ENCODE data around the gene VPS37D.
A peak's percentile ranks its signal among the peaks of the same experiment; 100 is the strongest.

The VPS37D gene

DNA sequence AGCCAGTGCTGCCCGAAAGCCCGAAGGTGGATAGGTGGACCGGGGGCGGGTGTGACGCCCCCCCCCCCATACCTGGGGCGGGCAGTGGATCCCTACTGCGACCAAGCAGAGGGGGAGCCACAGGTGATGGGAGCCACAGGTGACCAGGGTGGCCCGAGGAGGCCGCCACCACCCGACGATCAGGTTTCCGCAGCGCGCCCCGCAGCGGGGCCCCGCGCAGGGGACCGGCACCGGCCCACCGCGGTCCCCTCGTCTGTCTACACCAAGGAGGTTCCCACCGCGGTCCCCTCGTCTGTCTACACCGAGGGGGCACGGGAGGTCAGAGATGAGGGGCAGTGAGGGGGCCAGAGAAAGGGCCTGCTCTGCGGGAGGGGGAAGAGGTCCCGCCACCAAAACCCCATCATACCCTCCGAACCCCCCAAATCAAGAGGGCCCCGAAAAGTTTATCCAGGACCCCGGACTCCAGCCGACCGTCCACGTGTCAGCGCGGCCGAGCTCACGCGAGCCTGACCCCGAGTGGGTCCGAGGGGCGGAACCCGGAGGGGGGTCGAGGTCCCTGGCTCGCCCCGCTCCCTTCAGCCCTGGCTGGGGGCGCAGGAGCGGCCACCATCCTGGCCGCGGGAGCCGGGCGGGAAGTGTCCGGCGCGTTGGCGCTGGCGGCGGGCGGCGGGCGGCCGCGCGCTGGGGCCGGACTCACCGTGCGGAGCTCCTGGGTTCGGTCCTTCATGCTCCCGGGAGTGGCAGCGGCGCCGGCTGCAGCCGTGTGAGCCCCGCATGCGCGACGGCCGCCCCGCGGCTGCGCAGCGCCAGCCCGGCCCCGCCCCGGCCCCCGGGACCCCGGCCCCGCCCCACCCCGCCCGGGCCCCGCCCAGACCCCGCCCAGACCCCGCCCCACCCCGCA is 51.5 kb downstream of the VPS37D start, which contains the start of gene STX1A (continued):
- TF ChIP-seq BCL11B (tag by site-specific recombination; IDR thresholded peaks at IDR 0.05; ENCODE audit: low read depth) (peak; percentile 43; the same call in 1 of the 2 replicates), ZNF558 (tag by site-specific recombination; IDR thresholded peaks at IDR 0.05) (no peak), ZNF302 (tag by site-specific recombination; IDR thresholded peaks at IDR 0.05; ENCODE audit: low read depth) (no peak), TCF7L2 (IDR thresholded peaks at IDR 0.05; ENCODE audit: borderline replicate concordance, low read depth, low read length) (no peak), ZBTB8A (tag by site-specific recombination; IDR thresholded peaks at IDR 0.05) (no peak), ZNF146 (tag by site-specific recombination; IDR thresholded peaks at IDR 0.05) (no peak), ZNF561 (tag by site-specific recombination; IDR thresholded peaks at IDR 0.05; ENCODE audit: borderline replicate concordance) (no peak), GLI4 (tag by site-specific recombination; IDR thresholded peaks at IDR 0.05) (no peak), ZIC2 (tag by site-specific recombination; IDR thresholded peaks at IDR 0.05) (peak; percentile 74), ZNF658 (tag by site-specific recombination; IDR thresholded peaks at IDR 0.05) (no peak), MZF1 (tag by site-specific recombination; IDR thresholded peaks at IDR 0.05; ENCODE audit: borderline replicate concordance) (no peak), ZNF366 (tag by site-specific recombination; conservative IDR thresholded peaks at IDR 0.05) (no peak), ZNF10 (tag by site-specific recombination; IDR thresholded peaks at IDR 0.05) (no peak), ZBTB7A (tag by site-specific recombination; IDR thresholded peaks at IDR 0.05; ENCODE audit: low read depth) (no peak), ZNF621 (tag by site-specific recombination; IDR thresholded peaks at IDR 0.05) (no peak), ZBTB21 (tag by site-specific recombination; IDR thresholded peaks at IDR 0.05) (no peak), ZSCAN23 (tag by site-specific recombination; IDR thresholded peaks at IDR 0.05) (no peak), ZNF416 (tag by site-specific recombination; IDR thresholded peaks at IDR 0.05) (no peak), ZNF529 (tag by site-specific recombination; IDR thresholded peaks at IDR 0.05; ENCODE audit: insufficient replicate concordance) (no peak)
- TF ChIP-seq, protein P1, sequence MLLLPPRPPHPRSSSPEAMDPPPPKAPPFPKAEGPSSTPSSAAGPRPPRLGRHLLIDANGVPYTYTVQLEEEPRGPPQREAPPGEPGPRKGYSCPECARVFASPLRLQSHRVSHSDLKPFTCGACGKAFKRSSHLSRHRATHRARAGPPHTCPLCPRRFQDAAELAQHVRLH (tag by site-specific recombination; IDR thresholded peaks at IDR 0.05) = no peak
- TF ChIP-seq, protein P2, sequence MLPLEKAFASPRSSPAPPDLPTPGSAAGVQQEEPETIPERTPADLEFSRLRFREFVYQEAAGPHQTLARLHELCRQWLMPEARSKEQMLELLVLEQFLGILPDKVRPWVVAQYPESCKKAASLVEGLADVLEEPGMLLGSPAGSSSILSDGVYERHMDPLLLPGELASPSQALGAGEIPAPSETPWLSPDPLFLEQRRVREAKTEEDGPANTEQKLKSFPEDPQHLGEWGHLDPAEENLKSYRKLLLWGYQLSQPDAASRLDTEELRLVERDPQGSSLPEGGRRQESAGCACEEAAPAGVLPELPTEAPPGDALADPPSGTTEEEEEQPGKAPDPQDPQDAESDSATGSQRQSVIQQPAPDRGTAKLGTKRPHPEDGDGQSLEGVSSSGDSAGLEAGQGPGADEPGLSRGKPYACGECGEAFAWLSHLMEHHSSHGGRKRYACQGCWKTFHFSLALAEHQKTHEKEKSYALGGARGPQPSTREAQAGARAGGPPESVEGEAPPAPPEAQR (tag by site-specific recombination; IDR thresholded peaks at IDR 0.05) = no peak
- TF ChIP-seq, protein P3, sequence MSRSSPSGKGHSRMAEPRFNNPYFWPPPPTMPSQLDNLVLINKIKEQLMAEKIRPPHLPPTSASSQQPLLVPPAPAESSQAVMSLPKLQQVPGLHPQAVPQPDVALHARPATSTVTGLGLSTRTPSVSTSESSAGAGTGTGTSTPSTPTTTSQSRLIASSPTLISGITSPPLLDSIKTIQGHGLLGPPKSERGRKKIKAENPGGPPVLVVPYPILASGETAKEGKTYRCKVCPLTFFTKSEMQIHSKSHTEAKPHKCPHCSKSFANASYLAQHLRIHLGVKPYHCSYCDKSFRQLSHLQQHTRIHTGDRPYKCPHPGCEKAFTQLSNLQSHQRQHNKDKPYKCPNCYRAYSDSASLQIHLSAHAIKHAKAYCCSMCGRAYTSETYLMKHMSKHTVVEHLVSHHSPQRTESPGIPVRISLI (tag by site-specific recombination; IDR thresholded peaks at IDR 0.05) = no peak
- TF ChIP-seq, protein P4, sequence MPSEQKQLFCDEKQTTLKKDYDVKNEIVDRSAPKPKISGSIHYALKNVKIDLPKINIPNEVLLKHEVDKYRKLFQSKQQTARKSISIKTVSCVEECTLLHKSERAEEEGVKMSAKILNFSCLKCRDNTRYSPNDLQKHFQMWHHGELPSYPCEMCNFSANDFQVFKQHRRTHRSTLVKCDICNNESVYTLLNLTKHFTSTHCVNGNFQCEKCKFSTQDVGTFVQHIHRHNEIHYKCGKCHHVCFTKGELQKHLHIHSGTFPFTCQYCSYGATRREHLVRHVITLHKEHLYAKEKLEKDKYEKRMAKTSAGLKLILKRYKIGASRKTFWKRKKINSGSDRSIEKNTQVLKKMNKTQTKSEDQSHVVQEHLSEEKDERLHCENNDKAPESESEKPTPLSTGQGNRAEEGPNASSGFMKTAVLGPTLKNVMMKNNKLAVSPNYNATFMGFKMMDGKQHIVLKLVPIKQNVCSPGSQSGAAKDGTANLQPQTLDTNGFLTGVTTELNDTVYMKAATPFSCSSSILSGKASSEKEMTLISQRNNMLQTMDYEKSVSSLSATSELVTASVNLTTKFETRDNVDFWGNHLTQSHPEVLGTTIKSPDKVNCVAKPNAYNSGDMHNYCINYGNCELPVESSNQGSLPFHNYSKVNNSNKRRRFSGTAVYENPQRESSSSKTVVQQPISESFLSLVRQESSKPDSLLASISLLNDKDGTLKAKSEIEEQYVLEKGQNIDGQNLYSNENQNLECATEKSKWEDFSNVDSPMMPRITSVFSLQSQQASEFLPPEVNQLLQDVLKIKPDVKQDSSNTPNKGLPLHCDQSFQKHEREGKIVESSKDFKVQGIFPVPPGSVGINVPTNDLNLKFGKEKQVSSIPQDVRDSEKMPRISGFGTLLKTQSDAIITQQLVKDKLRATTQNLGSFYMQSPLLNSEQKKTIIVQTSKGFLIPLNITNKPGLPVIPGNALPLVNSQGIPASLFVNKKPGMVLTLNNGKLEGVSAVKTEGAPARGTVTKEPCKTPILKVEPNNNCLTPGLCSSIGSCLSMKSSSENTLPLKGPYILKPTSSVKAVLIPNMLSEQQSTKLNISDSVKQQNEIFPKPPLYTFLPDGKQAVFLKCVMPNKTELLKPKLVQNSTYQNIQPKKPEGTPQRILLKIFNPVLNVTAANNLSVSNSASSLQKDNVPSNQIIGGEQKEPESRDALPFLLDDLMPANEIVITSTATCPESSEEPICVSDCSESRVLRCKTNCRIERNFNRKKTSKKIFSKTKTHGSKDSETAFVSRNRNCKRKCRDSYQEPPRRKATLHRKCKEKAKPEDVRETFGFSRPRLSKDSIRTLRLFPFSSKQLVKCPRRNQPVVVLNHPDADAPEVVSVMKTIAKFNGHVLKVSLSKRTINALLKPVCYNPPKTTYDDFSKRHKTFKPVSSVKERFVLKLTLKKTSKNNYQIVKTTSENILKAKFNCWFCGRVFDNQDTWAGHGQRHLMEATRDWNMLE (tag by site-specific recombination; conservative IDR thresholded peaks at IDR 0.05; ENCODE audit: low read depth) = no peak
- TF ChIP-seq, protein P5, sequence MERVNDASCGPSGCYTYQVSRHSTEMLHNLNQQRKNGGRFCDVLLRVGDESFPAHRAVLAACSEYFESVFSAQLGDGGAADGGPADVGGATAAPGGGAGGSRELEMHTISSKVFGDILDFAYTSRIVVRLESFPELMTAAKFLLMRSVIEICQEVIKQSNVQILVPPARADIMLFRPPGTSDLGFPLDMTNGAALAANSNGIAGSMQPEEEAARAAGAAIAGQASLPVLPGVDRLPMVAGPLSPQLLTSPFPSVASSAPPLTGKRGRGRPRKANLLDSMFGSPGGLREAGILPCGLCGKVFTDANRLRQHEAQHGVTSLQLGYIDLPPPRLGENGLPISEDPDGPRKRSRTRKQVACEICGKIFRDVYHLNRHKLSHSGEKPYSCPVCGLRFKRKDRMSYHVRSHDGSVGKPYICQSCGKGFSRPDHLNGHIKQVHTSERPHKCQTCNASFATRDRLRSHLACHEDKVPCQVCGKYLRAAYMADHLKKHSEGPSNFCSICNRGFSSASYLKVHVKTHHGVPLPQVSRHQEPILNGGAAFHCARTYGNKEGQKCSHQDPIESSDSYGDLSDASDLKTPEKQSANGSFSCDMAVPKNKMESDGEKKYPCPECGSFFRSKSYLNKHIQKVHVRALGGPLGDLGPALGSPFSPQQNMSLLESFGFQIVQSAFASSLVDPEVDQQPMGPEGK (tag by site-specific recombination; IDR thresholded peaks at IDR 0.05) = peak; percentile 68
- TF ChIP-seq, protein P6, sequence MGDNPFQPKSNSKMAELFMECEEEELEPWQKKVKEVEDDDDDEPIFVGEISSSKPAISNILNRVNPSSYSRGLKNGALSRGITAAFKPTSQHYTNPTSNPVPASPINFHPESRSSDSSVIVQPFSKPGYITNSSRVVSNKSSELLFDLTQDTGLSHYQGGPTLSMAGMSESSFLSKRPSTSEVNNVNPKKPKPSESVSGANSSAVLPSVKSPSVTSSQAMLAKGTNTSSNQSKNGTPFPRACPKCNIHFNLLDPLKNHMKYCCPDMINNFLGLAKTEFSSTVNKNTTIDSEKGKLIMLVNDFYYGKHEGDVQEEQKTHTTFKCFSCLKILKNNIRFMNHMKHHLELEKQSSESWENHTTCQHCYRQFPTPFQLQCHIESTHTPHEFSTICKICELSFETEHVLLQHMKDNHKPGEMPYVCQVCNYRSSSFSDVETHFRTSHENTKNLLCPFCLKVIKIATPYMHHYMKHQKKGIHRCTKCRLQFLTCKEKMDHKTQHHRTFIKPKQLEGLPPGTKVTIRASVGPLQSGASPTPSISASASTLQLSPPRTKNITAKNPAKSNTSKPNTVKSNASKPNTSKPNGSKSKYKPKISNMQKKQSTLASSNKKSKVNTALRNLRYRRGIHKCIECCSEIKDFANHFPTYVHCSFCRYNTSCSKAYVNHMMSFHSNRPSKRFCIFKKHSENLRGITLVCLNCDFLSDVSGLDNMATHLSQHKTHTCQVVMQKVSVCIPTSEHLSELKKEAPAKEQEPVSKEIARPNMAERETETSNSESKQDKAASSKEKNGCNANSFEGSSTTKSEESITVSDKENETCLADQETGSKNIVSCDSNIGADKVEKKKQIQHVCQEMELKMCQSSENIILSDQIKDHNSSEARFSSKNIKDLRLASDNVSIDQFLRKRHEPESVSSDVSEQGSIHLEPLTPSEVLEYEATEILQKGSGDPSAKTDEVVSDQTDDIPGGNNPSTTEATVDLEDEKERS (tag by site-specific recombination; IDR thresholded peaks at IDR 0.05) = no peak

Measured in HEK293 (cell line).